ENCODE measurements around the gene GAN. TPM values are rescaled to one million over a fixed set of nuclear protein-coding genes. Genes with fewer than 3 reads are reported as not detected.

Gene GAN
- total RNA-seq, 6 experiments from 2014 or later: 5.6 to 8.6 (median 6.2) TPM

GRCh38 chr16:81367821-81368220, 53.1 kb downstream of the GAN start:
- H3K4me3 Mint-ChIP-seq: no peak overlapping the region
- peaks cover 7% of the 10 kb centered on the region; the same call in 1 of the 2 replicates for H3K36me3 Mint-ChIP-seq (ENCODE audit: low read depth)
- H3K27me3 Mint-ChIP-seq (ENCODE audit: insufficient read depth): peaks cover 2% of the 10 kb centered on the region; the same call in 1 of the 2 replicates
- no peak for DNase-seq
- no peak for TF ChIP-seq CTCF (IDR thresholded peaks at IDR 0.05)
- H3K4me1 Mint-ChIP-seq (ENCODE audit: low read depth): no peaks in the 10 kb centered on the region
- no peak overlapping the region for H3K27ac Mint-ChIP-seq
- no peaks in the 10 kb centered on the region for H3K9me3 Mint-ChIP-seq

GRCh38 chr16:81369888-81370504, 55.2 kb downstream of the GAN start:
- no peaks in the 10 kb centered on the region for H3K9me3 Mint-ChIP-seq
- no peaks in the 10 kb centered on the region for H3K4me1 Mint-ChIP-seq (ENCODE audit: low read depth)
- DNase-seq: no peak
- H3K4me3 Mint-ChIP-seq: no peak overlapping the region
- no peak for TF ChIP-seq CTCF (IDR thresholded peaks at IDR 0.05)
- no peaks in the 10 kb centered on the region for H3K36me3 Mint-ChIP-seq (ENCODE audit: low read depth)
- no peak overlapping the region for H3K27ac Mint-ChIP-seq
- H3K27me3 Mint-ChIP-seq (ENCODE audit: insufficient read depth): peaks cover 2% of the 10 kb centered on the region; the same call in 1 of the 2 replicates

- H3K36me3 Mint-ChIP-seq (ENCODE audit: low read depth): no peaks in the 10 kb centered on the region
Measured at GRCh38 chr16:81371106-81371505, 56.3 kb downstream of the GAN start.

GRCh38 chr16:81374550-81374949, 59.8 kb downstream of the GAN start:
- Mint-ChIP-seq H3K9me3 (no peaks in the 10 kb centered on the region), H3K27me3 (ENCODE audit: insufficient read depth) (peaks cover 2% of the 10 kb centered on the region; the same call in 1 of the 2 replicates), H3K4me3 (no peak overlapping the region), H3K27ac (no peak overlapping the region), H3K4me1 (ENCODE audit: low read depth) (no peaks in the 10 kb centered on the region), H3K36me3 (ENCODE audit: low read depth) (0 out of 2 replicates have a peak, but pooled peaks cover 9% of the 10 kb centered on the region)
- TF ChIP-seq CTCF (IDR thresholded peaks at IDR 0.05): no peak
- no peak for DNase-seq

More at GRCh38 chr16:81371106-81371505, 56.3 kb downstream of the GAN start:
- Mint-ChIP-seq H3K4me3 (no peak overlapping the region), H3K4me1 (ENCODE audit: low read depth) (no peaks in the 10 kb centered on the region), H3K9me3 (no peaks in the 10 kb centered on the region), H3K27me3 (ENCODE audit: insufficient read depth) (peaks cover 2% of the 10 kb centered on the region; the same call in 1 of the 2 replicates), H3K27ac (no peak overlapping the region)
- no peak for DNase-seq
- TF ChIP-seq CTCF (IDR thresholded peaks at IDR 0.05): no peak

- Mint-ChIP-seq H3K36me3 (ENCODE audit: low read depth) (0 out of 2 replicates have a peak, but pooled peaks cover 9% of the 10 kb centered on the region), H3K9me3 (no peaks in the 10 kb centered on the region), H3K27ac (no peak overlapping the region), H3K4me1 (ENCODE audit: low read depth) (no peaks in the 10 kb centered on the region), H3K27me3 (ENCODE audit: insufficient read depth) (no peaks in the 10 kb centered on the region; the same call in 1 of the 2 replicates), H3K4me3 (no peak overlapping the region)
- DNase-seq: no peak
- no peak for TF ChIP-seq CTCF (IDR thresholded peaks at IDR 0.05)
Measured at GRCh38 chr16:81376880-81377279, 62.1 kb downstream of the GAN start.
